Umbilical cord (tissue), 2 donors: ENCODE results near the gene RNF138. TPM values are rescaled to one million over a fixed set of nuclear protein-coding genes. Genes with fewer than 3 reads are reported as not detected.
"Not testable (repeated sequence)": the region's sequence is repeated elsewhere in the genome, so short reads cannot be mapped to it uniquely, and the experiment has no call there.

Experiments used
- DNase-seq: peaks from one replicate; pipeline ENCODE4 v3.0.0-alpha.2; 2015; ENCODE audit warnings: low spot score
- total RNA-seq: library from RNA; depleted of rRNA; stranded (reverse); fragments of >200 nt; gene quantifications from one replicate; pipeline ENCODE4 v1.2.3, GENCODE V29; 2014; ENCODE audit warnings: low replicate concordance; ENCODE audit not compliant: insufficient read depth

Gene RNF138
- 19.3 TPM for total RNA-seq

DNA sequence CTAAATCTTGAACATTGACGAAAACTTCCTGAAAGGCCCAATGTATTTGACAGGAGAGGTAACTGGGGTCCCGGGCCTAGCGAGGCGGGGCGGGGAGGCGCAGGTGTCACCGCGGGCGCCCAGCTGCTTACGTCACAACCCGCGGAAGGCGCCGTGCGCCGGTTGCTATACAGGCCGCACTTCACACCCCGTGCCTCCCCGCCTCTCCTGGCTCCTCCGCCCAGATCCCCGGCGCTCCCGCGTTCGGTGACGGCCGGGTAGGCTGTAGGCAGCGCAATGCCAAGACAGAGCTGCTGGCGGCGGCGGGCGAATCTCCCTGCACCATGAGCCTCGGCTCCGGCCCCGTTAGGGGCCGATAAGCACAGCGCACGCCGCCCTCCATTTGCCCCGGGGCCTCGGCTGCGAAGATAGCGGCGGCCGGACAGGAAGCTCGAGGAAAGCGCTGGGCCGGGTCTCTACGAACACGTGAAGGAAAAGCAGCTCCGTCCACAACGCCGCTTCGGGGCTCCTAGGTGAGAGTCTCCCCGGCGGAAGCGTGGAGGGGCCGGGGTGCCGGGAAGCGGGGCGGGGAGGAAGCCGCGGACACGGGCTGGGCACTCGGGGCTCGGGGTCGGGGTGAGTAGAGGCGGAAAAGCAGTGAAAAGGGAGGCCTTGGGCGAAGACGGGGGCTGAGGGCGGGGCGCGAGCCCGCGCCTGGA, at the start of gene RNF138:
Gene RNF138 (plus strand): TSS at position 151 of the 698 bp plus-strand sequence. CDS start 903 bp downstream, outside the sequence.
- DNase-seq = peak; percentile 82

- peak; percentile 21 for DNase-seq
Observed at GRCh38 chr18:32042337-32042736, 49.3 kb upstream of the RNF138 start.

GRCh38 chr18:32048507-32049091, 43.1 kb upstream of the RNF138 start:
- peak; percentile 48 for DNase-seq

DNA sequence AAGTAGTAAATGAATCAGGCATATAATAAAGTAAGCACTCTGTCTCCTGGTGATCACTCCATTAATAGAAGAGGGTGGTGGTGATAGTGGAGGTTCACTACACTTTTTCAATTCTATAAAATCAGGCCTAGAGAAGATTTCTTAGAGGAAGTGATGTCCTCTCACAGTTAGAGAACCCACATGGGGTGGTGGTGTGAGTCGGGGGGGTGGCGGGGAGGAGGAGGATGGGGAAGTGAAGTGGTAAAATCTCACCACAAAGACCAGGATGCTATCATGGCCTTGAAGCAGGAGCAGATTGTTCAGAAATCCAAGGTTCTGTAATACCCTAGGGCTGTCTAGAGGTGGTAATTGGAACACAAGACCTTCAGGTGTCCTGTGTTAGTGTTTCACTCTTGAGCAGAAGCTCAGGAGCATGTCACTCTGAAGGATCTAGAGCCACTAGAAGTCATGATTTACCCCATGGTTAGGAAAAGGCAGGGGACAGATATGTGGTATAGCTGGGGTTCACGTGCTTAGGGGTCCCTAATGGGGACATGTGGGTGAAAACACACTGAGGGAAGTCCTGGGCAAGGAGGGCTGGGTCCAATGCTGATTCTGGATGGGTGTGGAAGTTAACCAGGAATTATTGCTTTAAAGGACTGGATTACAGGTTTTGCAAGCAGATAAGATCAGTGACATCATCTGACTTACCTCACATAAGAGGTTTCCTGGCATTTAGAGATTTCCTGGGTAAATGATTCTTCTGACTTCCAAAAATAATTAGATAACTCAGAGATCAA, 42.1 kb upstream of the RNF138 start:
- DNase-seq = peak; percentile 14

DNA sequence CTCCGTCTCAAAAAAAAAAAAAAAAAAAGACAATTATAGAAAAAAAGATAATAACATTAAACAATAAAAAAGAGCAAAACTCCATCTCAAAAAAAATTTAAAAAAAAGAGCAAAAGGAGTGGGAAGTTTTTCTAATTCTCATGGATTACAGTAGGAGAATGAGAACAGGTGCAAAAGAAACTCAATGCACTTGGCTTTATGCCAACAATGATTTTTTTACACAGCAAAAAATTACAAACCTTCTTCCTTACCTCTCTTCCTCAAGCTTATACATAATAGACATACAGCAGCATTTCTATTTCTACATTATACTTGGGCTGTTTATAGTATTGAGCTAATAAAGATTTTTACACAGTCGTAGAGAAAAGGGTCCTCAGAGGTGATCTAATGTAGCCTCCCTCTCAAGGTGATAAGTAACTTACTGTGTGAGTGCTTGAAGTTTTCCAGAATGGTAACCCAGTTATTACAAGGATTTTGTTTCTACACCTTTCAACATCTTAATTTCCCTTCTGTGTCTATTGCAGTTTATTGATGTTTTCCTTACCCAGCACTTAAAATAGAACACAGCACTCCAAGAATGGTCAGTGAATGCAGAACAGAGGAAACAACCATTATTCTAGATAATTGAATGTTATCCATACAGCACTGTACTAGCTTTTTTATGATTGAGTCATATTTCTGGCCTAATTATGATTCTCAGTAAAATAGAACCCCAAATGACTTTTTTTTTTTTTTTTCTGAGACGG, 34.9 kb upstream of the RNF138 start:
- DNase-seq = no peak

DNA sequence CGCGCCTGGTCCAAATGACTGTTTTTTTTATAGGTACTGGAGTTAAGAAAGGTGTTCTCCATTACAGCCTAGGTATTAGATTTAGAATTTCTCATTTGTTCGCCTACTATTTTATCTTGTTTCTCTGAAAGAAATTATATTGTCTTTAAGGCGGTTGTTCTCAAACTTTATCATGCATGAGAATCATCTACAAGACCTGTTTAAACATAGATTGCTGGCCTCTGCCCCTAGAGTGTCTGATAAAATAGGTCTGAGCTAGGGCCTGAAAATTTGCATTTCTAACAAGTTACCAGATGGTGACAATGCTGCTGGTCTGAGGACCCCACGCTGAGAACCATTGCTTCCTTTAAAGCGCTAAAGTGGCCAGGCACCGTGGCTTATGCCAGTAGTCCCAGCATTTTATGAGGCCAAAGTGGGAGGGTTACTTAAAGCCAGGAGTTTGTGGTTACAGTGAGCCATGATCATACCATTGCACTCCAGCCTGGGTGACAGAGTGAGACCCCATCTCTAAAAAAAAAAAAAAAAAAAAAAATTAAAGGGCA, 34.0 kb upstream of the RNF138 start:
- no peak for DNase-seq

DNA sequence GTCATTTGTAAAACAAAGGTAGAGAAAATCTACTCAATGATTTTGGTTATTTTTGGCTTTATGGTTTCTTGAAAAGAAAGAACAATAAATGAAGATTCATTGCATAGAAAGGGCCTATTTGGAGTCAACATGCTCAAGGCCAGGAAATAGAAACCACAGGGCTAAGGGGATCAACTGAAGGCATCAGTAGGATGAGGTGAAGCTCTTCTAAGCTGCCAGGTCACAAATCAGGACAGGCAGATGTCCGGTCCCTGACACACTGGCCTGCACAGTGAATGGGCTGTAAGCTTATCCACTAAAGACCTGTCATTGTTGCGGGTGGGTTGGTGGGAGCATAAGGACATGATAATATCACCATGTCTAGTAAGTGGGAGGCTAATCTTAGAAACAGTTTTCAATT, 31.6 kb upstream of the RNF138 start:
- DNase-seq = no peak

DNA sequence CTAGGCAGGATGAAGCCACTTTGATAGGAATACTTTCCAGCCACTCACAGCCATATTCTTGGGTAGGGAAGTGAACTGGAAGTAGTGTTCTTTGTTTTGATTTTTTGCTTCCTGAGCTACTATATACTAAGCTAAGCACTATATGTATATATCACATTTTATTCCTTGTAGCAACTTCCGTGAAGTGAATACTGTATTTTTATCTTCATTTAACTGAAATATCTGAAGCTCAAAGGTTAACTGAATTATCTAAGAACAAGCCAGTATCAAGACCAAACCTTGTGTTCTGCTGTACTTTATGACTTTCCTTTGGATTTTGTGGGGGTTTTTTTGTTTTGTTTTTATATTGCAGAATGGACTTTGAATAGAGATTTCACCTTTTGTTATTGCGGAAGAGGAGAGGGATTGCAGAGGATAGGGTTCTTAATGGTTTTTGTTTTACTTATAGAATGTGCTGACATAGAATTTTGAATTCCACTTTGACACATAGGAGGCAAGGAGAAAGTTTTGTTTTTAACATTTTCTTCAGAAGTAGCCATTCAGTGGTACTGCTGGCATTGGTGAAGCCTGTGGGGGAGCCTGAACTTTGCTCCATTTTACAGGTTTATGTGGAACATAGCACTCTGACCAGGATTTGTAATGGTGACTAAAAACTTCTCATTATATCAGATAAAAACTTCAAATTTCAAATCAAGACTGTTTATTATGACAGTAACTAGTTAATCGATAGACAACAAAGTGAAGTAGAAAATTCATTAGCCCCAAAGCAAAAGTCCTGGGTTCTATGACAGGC, 24.1 kb upstream of the RNF138 start:
- DNase-seq = no peak

- DNase-seq = no peak
Observed at GRCh38 chr18:32072321-32072720, 19.4 kb upstream of the RNF138 start.

DNA sequence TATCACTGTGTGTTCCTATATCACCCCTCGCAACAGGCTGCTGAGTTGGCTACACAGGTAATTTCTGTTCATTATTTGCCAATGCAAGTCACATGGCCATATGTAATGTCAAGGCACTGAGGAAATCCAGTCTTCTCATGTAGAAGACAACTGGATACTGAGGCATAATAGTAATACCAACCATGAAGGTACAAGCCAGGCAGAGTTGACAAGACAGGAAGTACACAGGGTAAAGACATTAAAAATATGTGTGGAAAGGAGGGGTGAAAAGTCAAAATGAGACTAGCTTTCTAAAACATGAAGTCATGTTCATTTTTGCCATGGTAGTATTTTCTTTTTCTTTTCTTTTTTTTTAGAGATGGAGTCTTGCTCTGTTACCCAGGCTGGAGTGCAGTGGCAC, 17.5 kb upstream of the RNF138 start:
- no peak for DNase-seq

GRCh38 chr18:32078845-32079244, 12.8 kb upstream of the RNF138 start:
- no peak for DNase-seq

DNA sequence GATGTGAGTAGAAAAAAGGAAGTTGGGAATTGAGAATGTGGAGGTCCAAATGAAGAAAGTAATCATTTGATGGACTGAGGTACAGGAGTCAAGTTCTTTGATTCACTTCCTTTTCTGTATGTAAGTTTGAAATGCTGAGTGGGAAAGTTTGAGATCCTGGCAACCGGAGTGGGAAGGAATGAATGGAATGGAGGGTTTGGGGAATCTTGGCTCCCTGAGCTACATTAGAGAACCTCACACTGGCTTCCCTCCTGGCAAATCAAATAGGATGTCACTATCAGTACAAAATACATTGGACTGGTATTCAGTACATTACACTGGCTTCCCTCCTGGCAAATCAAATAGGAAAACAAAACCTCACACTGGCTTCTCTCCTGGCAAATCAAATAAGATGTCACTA, 9.8 kb upstream of the RNF138 start:
- DNase-seq = no peak

- no peak for DNase-seq
Observed at GRCh38 chr18:32083781-32084180, 7.9 kb upstream of the RNF138 start.

DNA sequence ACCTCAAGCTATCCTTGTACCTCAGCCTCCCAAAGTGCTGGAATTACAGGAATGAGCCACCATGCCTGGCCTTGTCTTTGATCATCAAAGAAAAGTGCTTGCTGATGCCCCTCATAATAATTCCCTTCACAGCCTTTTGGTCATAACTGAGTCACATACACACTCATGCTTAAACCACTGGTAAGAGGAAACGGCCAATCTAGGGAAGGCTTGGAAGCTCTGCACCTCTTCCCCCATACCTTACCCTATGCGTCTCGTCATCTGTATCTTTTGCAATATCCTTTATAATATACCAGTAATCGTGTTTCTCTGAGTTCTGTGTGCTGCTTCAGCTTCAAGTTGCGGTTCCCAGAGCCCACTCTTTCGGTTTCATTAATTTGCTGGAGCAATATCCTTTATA, 4.8 kb upstream of the RNF138 start:
- no peak for DNase-seq

GRCh38 chr18:32090831-32091230, 843 bp upstream of the RNF138 start:
- not testable (repeated sequence) for DNase-seq

GRCh38 chr18:32091325-32091723, 350 bp upstream of the RNF138 start:
- DNase-seq = no peak

- DNase-seq = peak; percentile 99
Observed at GRCh38 chr18:32092422-32093101, 888 bp downstream of the RNF138 start.

- DNase-seq = peak; percentile 80
Observed at GRCh38 chr18:32093102-32093511, 1.4 kb downstream of the RNF138 start.

GRCh38 chr18:32093523-32093922, 1.8 kb downstream of the RNF138 start:
- no peak for DNase-seq

GRCh38 chr18:32095192-32095899, 3.7 kb downstream of the RNF138 start:
- DNase-seq = no peak
